CD4-positive, alpha-beta T cell (primary cell): ENCODE data around the gene CTIF. TPM values are rescaled to one million over a fixed set of nuclear protein-coding genes. Genes with fewer than 3 reads are reported as not detected.

ENCODE experiments used
- ATAC-seq: fragments of 200-7000 bp; cut with Tn5 transposase; one replicate; pipeline ENCODE4 v1.10.0; 2022; ENCODE audit warnings: mild to moderate bottlenecking; ENCODE audit not compliant: poor library complexity
- CTCF ChIA-PET: fragments of 350-600 bp; sonication (Branson Sonifier 250); formaldehyde crosslinking; loops from one replicate; lab custom pipeline; 2021; ENCODE audit warnings: antibody characterized with exemption, inconsistent platforms; lab: Charles Lee
- POLR2A ChIA-PET: fragments of 350-600 bp; sonication (Branson Sonifier 250); formaldehyde crosslinking; loops from one replicate; lab custom pipeline; 2021; ENCODE audit warnings: antibody characterized with exemption, inconsistent platforms; lab: Charles Lee
- DNase-seq, 14 experiments: peaks; one replicate each; pipeline ENCODE4 v3.0.0-alpha.2; 2013 to 2020; ENCODE audit warnings: mixed read lengths in 2 of 14
- H3K27ac ChIP-seq, 2 donors: one replicate each; pipeline versions ENCODE4 v1.5.1 to v1.7.0; 2013; ENCODE audit warnings: low read length in 2 of 2, low read depth in 1 of 2, mild to moderate bottlenecking in 1 of 2
- H3K27me3 ChIP-seq, 2 experiments: 1 replicate in 1 of 2; 2 replicates in 1 of 2; pipeline versions ENCODE4 v1.6.1 to v1.7.0; 2013; ENCODE audit warnings: low read length in 2 of 2, control low read depth in 1 of 2, mild to moderate bottlenecking in 1 of 2, moderate library complexity in 1 of 2; ENCODE audit not compliant: insufficient read depth in 2 of 2, control insufficient read depth in 1 of 2
- H3K36me3 ChIP-seq: one replicate; pipeline ENCODE4 v1.6.1; 2013; ENCODE audit warnings: low read length, control low read depth; ENCODE audit not compliant: insufficient read depth
- H3K4me1 ChIP-seq: one replicate; pipeline ENCODE4 v1.6.1; 2013; ENCODE audit warnings: low read length, control low read depth; ENCODE audit not compliant: insufficient read depth
- H3K4me3 ChIP-seq: one replicate; pipeline ENCODE4 v1.5.1; 2013; ENCODE audit warnings: mild to moderate bottlenecking, low read length, moderate library complexity
- H3K9me3 ChIP-seq, 2 experiments: 1 replicate in 1 of 2; 2 replicates in 1 of 2; pipeline versions ENCODE4 v1.6.1 to v1.7.0; 2013; ENCODE audit warnings: low read length in 2 of 2, mild to moderate bottlenecking in 2 of 2, control low read depth in 1 of 2, moderate library complexity in 1 of 2; ENCODE audit not compliant: control insufficient read depth in 1 of 2, insufficient read depth in 1 of 2
- H3K27ac Mint-ChIP-seq: one replicate; pipeline ENCODE4 v1.8.0; 2020; ENCODE audit warnings: mixed read lengths
- H3K27me3 Mint-ChIP-seq: one replicate; pipeline ENCODE4 v1.8.0; 2021; ENCODE audit warnings: mixed read lengths
- H3K36me3 Mint-ChIP-seq: one replicate; pipeline ENCODE4 v1.8.0; 2021; ENCODE audit warnings: low read depth, mixed read lengths
- H3K4me1 Mint-ChIP-seq: one replicate; pipeline ENCODE4 v1.8.0; 2021; ENCODE audit warnings: low read depth, mixed read lengths
- H3K4me3 Mint-ChIP-seq: one replicate; pipeline ENCODE4 v1.8.0; 2020; ENCODE audit warnings: mild to moderate bottlenecking, mixed read lengths
- H3K9me3 Mint-ChIP-seq: one replicate; pipeline ENCODE4 v1.8.0; 2020; ENCODE audit warnings: mixed read lengths
- intact Hi-C, 2 experiments: fragments of 100-400 bp; cut with DNase I in 1 of 2; cut with micrococcal nuclease in 1 of 2; formaldehyde crosslinking; loops; one replicate each; pipeline versions ENCODE4 v1.15.1 to v1.9.0; 2023 to 2025; cut with DNase I, micrococcal nuclease
- total RNA-seq, 174 experiments: library from RNA in 2 of 174; stranded (reverse) in 2 of 174; gene quantifications; one replicate each; pipeline ENCODE4 v1.2.3 and lab custom pipeline; 2021 to 2026
- TF ChIP-seq, protein P1 (sequence below): fragments of 200-600 bp; IDR thresholded peaks from one replicate; pipeline ENCODE4 v1.8.0; 2022; ENCODE audit warnings: antibody characterized with exemption, mild to moderate bottlenecking

CTIF gene
- total RNA-seq, 2 experiments from 2014 or later = 1.1 to 2.9 TPM

DNA sequence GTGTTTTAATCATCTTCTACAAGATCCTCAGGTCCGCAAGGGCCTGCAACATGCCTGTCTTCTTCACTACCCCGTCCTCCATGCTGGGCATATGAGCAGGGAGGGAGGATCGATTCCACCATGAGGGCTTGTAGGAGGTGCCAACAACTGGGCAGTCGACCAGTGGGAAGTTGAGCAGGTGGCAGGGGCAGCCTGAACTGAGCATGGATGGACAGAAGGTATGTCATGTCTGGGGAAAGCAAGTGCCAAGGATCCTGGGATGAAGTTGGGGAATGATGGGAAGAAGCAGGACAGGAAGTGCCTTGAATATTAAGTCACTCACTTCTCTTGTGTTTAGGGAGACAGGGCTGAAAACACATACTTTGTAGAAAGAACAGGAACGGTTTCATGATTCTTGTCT, 44.7 kb downstream of the CTIF start:
- Mint-ChIP-seq H3K4me1 (no peaks in the 10 kb centered on the region), H3K4me3 (no peak overlapping the region), H3K27ac (no peak overlapping the region), H3K36me3 (no peaks in the 10 kb centered on the region), H3K9me3 (no peaks in the 10 kb centered on the region), H3K27me3 (no peaks in the 10 kb centered on the region)
- no peaks in the 10 kb centered on the region for H3K9me3 ChIP-seq
- no peaks in the 10 kb centered on the region for H3K4me1 ChIP-seq
- POLR2A ChIA-PET = no interaction called here
- H3K27ac ChIP-seq = no peak overlapping the region
- no peaks in the 10 kb centered on the region for H3K36me3 ChIP-seq
- TF ChIP-seq, protein P1, sequence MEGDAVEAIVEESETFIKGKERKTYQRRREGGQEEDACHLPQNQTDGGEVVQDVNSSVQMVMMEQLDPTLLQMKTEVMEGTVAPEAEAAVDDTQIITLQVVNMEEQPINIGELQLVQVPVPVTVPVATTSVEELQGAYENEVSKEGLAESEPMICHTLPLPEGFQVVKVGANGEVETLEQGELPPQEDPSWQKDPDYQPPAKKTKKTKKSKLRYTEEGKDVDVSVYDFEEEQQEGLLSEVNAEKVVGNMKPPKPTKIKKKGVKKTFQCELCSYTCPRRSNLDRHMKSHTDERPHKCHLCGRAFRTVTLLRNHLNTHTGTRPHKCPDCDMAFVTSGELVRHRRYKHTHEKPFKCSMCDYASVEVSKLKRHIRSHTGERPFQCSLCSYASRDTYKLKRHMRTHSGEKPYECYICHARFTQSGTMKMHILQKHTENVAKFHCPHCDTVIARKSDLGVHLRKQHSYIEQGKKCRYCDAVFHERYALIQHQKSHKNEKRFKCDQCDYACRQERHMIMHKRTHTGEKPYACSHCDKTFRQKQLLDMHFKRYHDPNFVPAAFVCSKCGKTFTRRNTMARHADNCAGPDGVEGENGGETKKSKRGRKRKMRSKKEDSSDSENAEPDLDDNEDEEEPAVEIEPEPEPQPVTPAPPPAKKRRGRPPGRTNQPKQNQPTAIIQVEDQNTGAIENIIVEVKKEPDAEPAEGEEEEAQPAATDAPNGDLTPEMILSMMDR = no peak
- intact Hi-C loops = no loop called here
- DNase-seq (no peak), ATAC-seq (no peak)
- H3K27me3 ChIP-seq = no peaks in the 10 kb centered on the region
- CTCF ChIA-PET = no interaction called here
- no peak overlapping the region for H3K4me3 ChIP-seq

DNA sequence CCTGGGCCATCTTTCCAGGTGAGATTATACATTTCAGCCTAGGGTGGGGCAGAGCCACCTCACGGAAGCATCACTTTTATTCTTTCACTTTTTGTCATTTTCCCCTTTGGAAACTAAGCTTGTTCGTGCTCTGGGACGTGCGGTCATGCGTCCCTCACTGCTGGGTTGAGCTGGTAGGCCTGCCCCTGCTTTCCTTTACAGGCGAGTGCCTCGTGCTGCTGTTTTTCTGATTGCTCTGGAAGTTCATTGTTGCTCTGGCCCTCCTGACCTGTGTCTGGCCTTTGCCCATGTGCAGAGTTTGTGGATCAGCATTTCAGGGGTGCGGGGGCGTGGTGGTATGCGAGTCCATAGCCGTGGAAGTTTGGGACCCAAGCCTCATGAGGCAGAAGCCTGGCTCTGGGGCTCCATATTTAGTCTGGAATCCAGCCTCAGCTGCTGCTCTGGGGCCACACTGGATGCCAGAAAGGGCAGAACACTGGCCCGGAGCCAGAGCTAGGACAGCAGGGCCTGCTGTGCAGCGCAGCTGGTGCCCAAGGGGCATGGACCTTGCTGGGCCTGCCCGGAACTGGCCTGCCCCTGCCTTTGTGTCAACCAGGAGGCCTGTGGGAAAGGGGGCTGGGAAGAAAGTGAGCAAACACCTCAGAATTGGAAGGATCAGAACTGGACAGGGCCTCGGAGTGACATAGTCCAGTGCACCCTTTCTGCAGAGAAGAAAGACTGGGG, 51.1 kb downstream of the CTIF start:
- ChIA-PET CTCF (no interaction called here), POLR2A (no interaction called here)
- H3K9me3 ChIP-seq = peaks cover 0 to 3% of the 10 kb centered on the region in 2 experiments
- TF ChIP-seq, protein P1 = no peak
- Mint-ChIP-seq H3K27ac (no peak overlapping the region), H3K36me3 (no peaks in the 10 kb centered on the region), H3K4me3 (no peak overlapping the region), H3K27me3 (no peaks in the 10 kb centered on the region), H3K4me1 (no peaks in the 10 kb centered on the region), H3K9me3 (no peaks in the 10 kb centered on the region)
- no peak for DNase-seq
- no peaks in the 10 kb centered on the region for H3K27me3 ChIP-seq
- no peaks in the 10 kb centered on the region for H3K36me3 ChIP-seq
- no peaks in the 10 kb centered on the region for H3K4me1 ChIP-seq
- no peak overlapping the region for H3K27ac ChIP-seq
- H3K4me3 ChIP-seq = no peak overlapping the region
- intact Hi-C loops = no loop called here
- ATAC-seq = no peak

DNA sequence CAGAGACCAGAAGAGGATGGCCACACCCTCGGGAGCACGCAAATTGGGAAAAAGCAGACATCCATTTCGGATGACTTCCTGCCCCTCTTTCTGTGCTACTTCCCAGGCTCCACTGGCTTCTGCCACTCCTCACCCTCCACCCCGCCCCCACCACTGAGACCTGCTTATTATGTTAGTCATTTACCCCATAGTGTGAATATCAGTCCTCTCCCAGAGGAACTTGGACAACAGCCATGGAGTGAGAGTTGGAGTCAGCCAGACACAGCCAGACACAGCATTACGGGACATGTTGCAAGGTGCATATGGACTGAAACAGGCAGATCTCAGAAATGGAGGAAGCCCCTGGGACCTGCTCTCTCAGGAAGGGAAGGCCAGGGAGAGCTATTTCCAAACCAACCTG, 51.8 kb downstream of the CTIF start:
- no peaks in the 10 kb centered on the region for H3K4me1 Mint-ChIP-seq
- TF ChIP-seq, protein P1 = no peak
- no peak for DNase-seq
- H3K27me3 Mint-ChIP-seq = no peaks in the 10 kb centered on the region
- ChIA-PET CTCF (no interaction called here), POLR2A (no interaction called here)
- no peaks in the 10 kb centered on the region for H3K36me3 ChIP-seq
- H3K4me1 ChIP-seq = no peaks in the 10 kb centered on the region
- H3K9me3 ChIP-seq = peaks cover 0 to 5% of the 10 kb centered on the region in 2 experiments
- no peaks in the 10 kb centered on the region for H3K9me3 Mint-ChIP-seq
- H3K36me3 Mint-ChIP-seq = no peaks in the 10 kb centered on the region
- no peak overlapping the region for H3K27ac ChIP-seq
- H3K4me3 Mint-ChIP-seq = no peak overlapping the region
- no peak overlapping the region for H3K4me3 ChIP-seq
- intact Hi-C loops = no loop called here
- no peak overlapping the region for H3K27ac Mint-ChIP-seq
- ATAC-seq = no peak
- no peaks in the 10 kb centered on the region for H3K27me3 ChIP-seq
